ENCODE measurements around the gene PPP1R1B.

- no peak for TF ChIP-seq CTCF (IDR thresholded peaks at IDR 0.05)
- TF ChIP-seq EZH2 (IDR thresholded peaks at IDR 0.05), result peak; percentile 73
Measured at GRCh38 chr17:39591958-39592954, 34.5 kb upstream of the PPP1R1B start.
